ENCODE data around the gene PDE3A.

PDE3A gene

GRCh38 chr12:20426957-20427356 lies 58.6 kb downstream of the PDE3A start:
- DNase-seq = no peak

- DNase-seq = no peak
Measured at GRCh38 chr12:20429852-20430251, 61.5 kb downstream of the PDE3A start.

- no peak for DNase-seq
Measured at GRCh38 chr12:20432290-20432689, 64.0 kb downstream of the PDE3A start.

- DNase-seq = no peak
Measured at GRCh38 chr12:20434996-20435395, 66.7 kb downstream of the PDE3A start.

- no peak for DNase-seq
Measured at GRCh38 chr12:20436316-20436715, 68.0 kb downstream of the PDE3A start.

GRCh38 chr12:20438299-20438779 lies 70.0 kb downstream of the PDE3A start:
- DNase-seq = no peak

- no peak for DNase-seq
Measured at GRCh38 chr12:20439626-20440025, 71.3 kb downstream of the PDE3A start.

GRCh38 chr12:20440408-20440807 lies 72.1 kb downstream of the PDE3A start:
- no peak for DNase-seq

- no peak for DNase-seq
Measured at GRCh38 chr12:20442322-20442721, 74.0 kb downstream of the PDE3A start.

- no peak for DNase-seq
Measured at GRCh38 chr12:20443255-20443654, 74.9 kb downstream of the PDE3A start.

- DNase-seq = no peak
Measured at GRCh38 chr12:20443792-20444191, 75.5 kb downstream of the PDE3A start.

- no peak for DNase-seq
Measured at GRCh38 chr12:20444595-20445170, 76.3 kb downstream of the PDE3A start.

GRCh38 chr12:20445687-20446086 lies 77.3 kb downstream of the PDE3A start:
- DNase-seq = no peak

GRCh38 chr12:20446836-20447235 lies 78.5 kb downstream of the PDE3A start:
- no peak for DNase-seq

- no peak for DNase-seq
Measured at GRCh38 chr12:20448781-20449180, 80.4 kb downstream of the PDE3A start.

GRCh38 chr12:20450591-20451180 lies 82.3 kb downstream of the PDE3A start:
- no peak for DNase-seq

- DNase-seq = no peak
Measured at GRCh38 chr12:20451761-20452160, 83.4 kb downstream of the PDE3A start.

GRCh38 chr12:20452496-20453010 lies 84.2 kb downstream of the PDE3A start:
- DNase-seq = no peak

- no peak for DNase-seq
Measured at GRCh38 chr12:20453756-20454310, 85.5 kb downstream of the PDE3A start.

- no peak for DNase-seq
Measured at GRCh38 chr12:20455001-20455706, 86.8 kb downstream of the PDE3A start.

- no peak for DNase-seq
Measured at GRCh38 chr12:20457582-20457981, 89.2 kb downstream of the PDE3A start.

- DNase-seq = no peak
Measured at GRCh38 chr12:20458011-20458410, 89.7 kb downstream of the PDE3A start.

GRCh38 chr12:20459920-20460319 lies 91.6 kb downstream of the PDE3A start:
- DNase-seq = no peak

GRCh38 chr12:20460956-20461355 lies 92.6 kb downstream of the PDE3A start:
- DNase-seq = no peak

Measured in NCI-H748 treated with DMSO at 0.1 percent for 48 hours (cell line).